Measurements from ENCODE around the gene GATA3. TPM values are rescaled to one million over a fixed set of nuclear protein-coding genes. Genes with fewer than 3 reads are reported as not detected.

GATA3 gene
- 10 to 100 TPM in 2 of 3 donors, under 1 TPM in 1; 0.48 to 36.4 (median 28.2) TPM for total RNA-seq

GRCh38 chr10:8054494-8055407 is at the start of gene GATA3:
GATA3 (plus strand) TSS chr10:8054688; CDS start chr10:8055656, 968 bp downstream.
- peak within 1 kb of the TSS; percentile 91 to 96 for H3K27ac ChIP-seq
- H3K27me3 ChIP-seq, result peaks cover 0 to 42% of the 10 kb centered on the region in 2 donors
- peak in 2 of 3 donors; percentile 37 to 45 for TF ChIP-seq POLR2AphosphoS5 (IDR thresholded peaks at IDR 0.05)
- no peak for TF ChIP-seq CTCF (IDR thresholded peaks at IDR 0.05)
- peak; percentile 40 for TF ChIP-seq POLR2A (IDR thresholded peaks at IDR 0.05)
- H3K9me3 ChIP-seq, result no peaks in the 10 kb centered on the region
- peak within 1 kb of the TSS; percentile 43 to 87 (median 72) for H3K4me3 ChIP-seq
- intact Hi-C loops (cut with DNase I; ENCODE audit: low total_unique reads), result no loop called here
- H3K4me1 ChIP-seq, result no peaks in the 10 kb centered on the region
- no peaks in the 10 kb centered on the region for H3K36me3 ChIP-seq
- DNase-seq (ENCODE audit: low spot score in 2 of 2), result peak; percentile 93

- Histone ChIP-seq H3K27ac (no peak overlapping the region), H3K27me3 (no peaks in the 10 kb centered on the region), H3K4me3 (no peak overlapping the region), H3K4me1 (no peaks in the 10 kb centered on the region), H3K36me3 (peaks cover 4% of the 10 kb centered on the region), H3K9me3 (peaks cover 11 to 23% of the 10 kb centered on the region in 2 donors)
- intact Hi-C loops (cut with DNase I; ENCODE audit: low total_unique reads), result no loop called here
- TF ChIP-seq POLR2A (IDR thresholded peaks at IDR 0.05) (no peak), CTCF (IDR thresholded peaks at IDR 0.05) (no peak)
- no peak for DNase-seq (ENCODE audit: low spot score in 2 of 2)
These were observed 48.1 kb upstream of the GATA3 start for GRCh38 chr10:8006274-8006999.

- no peaks in the 10 kb centered on the region for H3K4me1 ChIP-seq
- no peak overlapping the region for H3K4me3 ChIP-seq
- peaks cover 5% of the 10 kb centered on the region for H3K36me3 ChIP-seq
- intact Hi-C loops (cut with DNase I; ENCODE audit: low total_unique reads), result no loop called here
- no peak for TF ChIP-seq CTCF (IDR thresholded peaks at IDR 0.05)
- no peak for TF ChIP-seq POLR2AphosphoS5 (IDR thresholded peaks at IDR 0.05)
- no peak for TF ChIP-seq POLR2A (IDR thresholded peaks at IDR 0.05)
- DNase-seq (ENCODE audit: low spot score in 2 of 2), result no peak
- H3K9me3 ChIP-seq, result peaks cover 10 to 11% of the 10 kb centered on the region in 2 donors
- H3K27me3 ChIP-seq, result no peaks in the 10 kb centered on the region
- H3K27ac ChIP-seq, result no peak overlapping the region
These were observed 45.5 kb upstream of the GATA3 start for GRCh38 chr10:8009031-8009430.

GRCh38 chr10:8013006-8013405 is 41.5 kb upstream of the GATA3 start:
- intact Hi-C loops (cut with DNase I; ENCODE audit: low total_unique reads), result no loop called here
- Histone ChIP-seq H3K4me1 (no peaks in the 10 kb centered on the region), H3K4me3 (no peak overlapping the region), H3K9me3 (no peaks in the 10 kb centered on the region), H3K27me3 (no peaks in the 10 kb centered on the region), H3K36me3 (peaks cover 13% of the 10 kb centered on the region), H3K27ac (no peak overlapping the region)
- DNase-seq (ENCODE audit: low spot score in 2 of 2), result no peak
- TF ChIP-seq POLR2AphosphoS5 (IDR thresholded peaks at IDR 0.05) (no peak), CTCF (IDR thresholded peaks at IDR 0.05) (no peak), POLR2A (IDR thresholded peaks at IDR 0.05) (no peak)

- Histone ChIP-seq H3K27me3 (no peaks in the 10 kb centered on the region), H3K4me3 (no peak overlapping the region), H3K36me3 (peaks cover 13% of the 10 kb centered on the region), H3K4me1 (no peaks in the 10 kb centered on the region), H3K9me3 (no peaks in the 10 kb centered on the region), H3K27ac (no peak overlapping the region)
- intact Hi-C loops (cut with DNase I; ENCODE audit: low total_unique reads), result no loop called here
- no peak for DNase-seq (ENCODE audit: low spot score in 2 of 2)
- no peak for TF ChIP-seq POLR2AphosphoS5 (IDR thresholded peaks at IDR 0.05)
- no peak for TF ChIP-seq POLR2A (IDR thresholded peaks at IDR 0.05)
- no peak for TF ChIP-seq CTCF (IDR thresholded peaks at IDR 0.05)
These were observed 40.9 kb upstream of the GATA3 start for GRCh38 chr10:8013619-8014018.

Data from breast epithelium (tissue), 4 donors.